ENCODE measurements around the gene MATCAP1. TPM values are rescaled to one million over a fixed set of nuclear protein-coding genes. Genes with fewer than 3 reads are reported as not detected.

Gene MATCAP1
- total RNA-seq, 2 donors from 2014 or later = 50.2 to 63.8 TPM

DNA sequence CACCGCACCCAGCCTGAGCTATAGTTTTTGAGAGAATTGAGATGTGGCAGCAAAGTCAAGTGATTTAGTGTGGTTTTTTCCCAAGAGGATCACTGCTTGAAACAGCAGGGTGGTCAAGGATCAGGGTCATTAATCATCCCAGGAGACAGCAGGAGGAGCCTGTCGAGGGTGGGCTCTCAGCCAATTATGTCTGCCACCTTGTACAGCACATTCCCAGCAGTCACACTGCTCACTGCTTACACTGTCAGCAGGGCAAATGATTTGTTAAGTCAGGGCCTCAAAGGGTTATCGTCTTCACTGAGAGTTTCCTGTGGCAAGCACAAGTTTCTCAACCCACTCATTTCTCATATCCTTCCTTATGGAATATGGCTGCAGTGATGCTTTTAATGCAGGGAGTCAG, 46.2 kb downstream of the MATCAP1 start:
- no peaks in the 10 kb centered on the region for H3K27me3 ChIP-seq (ENCODE audit: control insufficient read depth, insufficient read depth, low read length, poor library complexity, severe bottlenecking)
- no peak overlapping the region for H3K9ac ChIP-seq (ENCODE audit: extremely low read depth, low read length, poor library complexity, severe bottlenecking)
- H3K4me3 ChIP-seq (ENCODE audit: low read length) = no peak overlapping the region
- peaks cover 71% of the 10 kb centered on the region for H3K36me3 ChIP-seq (ENCODE audit: control insufficient read depth, insufficient read depth, low read length)
- Mint-ChIP-seq H3K27ac (no peak overlapping the region), H3K9me3 (no peaks in the 10 kb centered on the region), H3K27me3 (ENCODE audit: insufficient read depth) (no peaks in the 10 kb centered on the region), H3K4me3 (no peak overlapping the region), H3K36me3 (ENCODE audit: low read depth) (peaks cover 70% of the 10 kb centered on the region), H3K4me1 (no peaks in the 10 kb centered on the region)
- 93% methylated on average over 2 to 3 of the region's 3 CpGs for WGBS, 2 experiments (ENCODE audit: insufficient coverage in 1 of 2, insufficient read length in 1 of 2)
- no peaks in the 10 kb centered on the region for H3K9me3 ChIP-seq (ENCODE audit: control insufficient read depth, low read length)
- H3K27ac ChIP-seq (ENCODE audit: low read depth, low read length) = no peak overlapping the region
- H3K4me1 ChIP-seq (ENCODE audit: control insufficient read depth, insufficient read depth, low read length) = no peaks in the 10 kb centered on the region
- TF ChIP-seq, protein P1, sequence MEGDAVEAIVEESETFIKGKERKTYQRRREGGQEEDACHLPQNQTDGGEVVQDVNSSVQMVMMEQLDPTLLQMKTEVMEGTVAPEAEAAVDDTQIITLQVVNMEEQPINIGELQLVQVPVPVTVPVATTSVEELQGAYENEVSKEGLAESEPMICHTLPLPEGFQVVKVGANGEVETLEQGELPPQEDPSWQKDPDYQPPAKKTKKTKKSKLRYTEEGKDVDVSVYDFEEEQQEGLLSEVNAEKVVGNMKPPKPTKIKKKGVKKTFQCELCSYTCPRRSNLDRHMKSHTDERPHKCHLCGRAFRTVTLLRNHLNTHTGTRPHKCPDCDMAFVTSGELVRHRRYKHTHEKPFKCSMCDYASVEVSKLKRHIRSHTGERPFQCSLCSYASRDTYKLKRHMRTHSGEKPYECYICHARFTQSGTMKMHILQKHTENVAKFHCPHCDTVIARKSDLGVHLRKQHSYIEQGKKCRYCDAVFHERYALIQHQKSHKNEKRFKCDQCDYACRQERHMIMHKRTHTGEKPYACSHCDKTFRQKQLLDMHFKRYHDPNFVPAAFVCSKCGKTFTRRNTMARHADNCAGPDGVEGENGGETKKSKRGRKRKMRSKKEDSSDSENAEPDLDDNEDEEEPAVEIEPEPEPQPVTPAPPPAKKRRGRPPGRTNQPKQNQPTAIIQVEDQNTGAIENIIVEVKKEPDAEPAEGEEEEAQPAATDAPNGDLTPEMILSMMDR (conservative IDR thresholded peaks at IDR 0.05) = no peak
- DNase-seq = no peak

- peaks cover 53% of the 10 kb centered on the region for H3K36me3 ChIP-seq (ENCODE audit: control insufficient read depth, insufficient read depth, low read length)
- DNase-seq = no peak
- Mint-ChIP-seq H3K27ac (no peak overlapping the region), H3K9me3 (no peaks in the 10 kb centered on the region), H3K36me3 (ENCODE audit: low read depth) (peaks cover 41% of the 10 kb centered on the region), H3K4me3 (no peak overlapping the region), H3K4me1 (no peaks in the 10 kb centered on the region), H3K27me3 (ENCODE audit: insufficient read depth) (no peaks in the 10 kb centered on the region)
- H3K27ac ChIP-seq (ENCODE audit: low read depth, low read length) = no peak overlapping the region
- TF ChIP-seq, protein P1 (conservative IDR thresholded peaks at IDR 0.05) = no peak
- no peaks in the 10 kb centered on the region for H3K4me1 ChIP-seq (ENCODE audit: control insufficient read depth, insufficient read depth, low read length)
- H3K9ac ChIP-seq (ENCODE audit: extremely low read depth, low read length, poor library complexity, severe bottlenecking) = no peak overlapping the region
- H3K4me3 ChIP-seq (ENCODE audit: low read length) = no peak overlapping the region
- 90 to 96% methylated on average over 2 to 3 of the region's 3 CpGs for WGBS, 2 experiments (ENCODE audit: insufficient coverage in 1 of 2, insufficient read length in 1 of 2)
- H3K9me3 ChIP-seq (ENCODE audit: control insufficient read depth, low read length) = no peaks in the 10 kb centered on the region
- H3K27me3 ChIP-seq (ENCODE audit: control insufficient read depth, insufficient read depth, low read length, poor library complexity, severe bottlenecking) = no peaks in the 10 kb centered on the region
Observed at GRCh38 chr16:67129422-67129821, 54.3 kb downstream of the MATCAP1 start.

GRCh38 chr16:67128887-67129286, 54.9 kb downstream of the MATCAP1 start:
- Mint-ChIP-seq H3K27me3 (ENCODE audit: insufficient read depth) (no peaks in the 10 kb centered on the region), H3K4me3 (no peak overlapping the region), H3K36me3 (ENCODE audit: low read depth) (peaks cover 41% of the 10 kb centered on the region), H3K4me1 (no peaks in the 10 kb centered on the region), H3K27ac (no peak overlapping the region), H3K9me3 (no peaks in the 10 kb centered on the region)
- H3K27ac ChIP-seq (ENCODE audit: low read depth, low read length) = no peak overlapping the region
- WGBS, 2 experiments (ENCODE audit: insufficient coverage in 1 of 2, insufficient read length in 1 of 2) = 97 to 100% methylated on average over 2 to 3 of the region's 3 CpGs
- H3K27me3 ChIP-seq (ENCODE audit: control insufficient read depth, insufficient read depth, low read length, poor library complexity, severe bottlenecking) = no peaks in the 10 kb centered on the region
- H3K9me3 ChIP-seq (ENCODE audit: control insufficient read depth, low read length) = no peaks in the 10 kb centered on the region
- H3K9ac ChIP-seq (ENCODE audit: extremely low read depth, low read length, poor library complexity, severe bottlenecking) = no peak overlapping the region
- DNase-seq = no peak
- TF ChIP-seq, protein P1 (conservative IDR thresholded peaks at IDR 0.05) = no peak
- H3K4me3 ChIP-seq (ENCODE audit: low read length) = no peak overlapping the region
- H3K4me1 ChIP-seq (ENCODE audit: control insufficient read depth, insufficient read depth, low read length) = no peaks in the 10 kb centered on the region
- peaks cover 53% of the 10 kb centered on the region for H3K36me3 ChIP-seq (ENCODE audit: control insufficient read depth, insufficient read depth, low read length)

Measured in endodermal cell (in vitro differentiated cells).